Stimulated activated CD4-positive, alpha-beta T cell treated with anti-CD3 and anti-CD28 coated beads, TNF-alpha, amount 100 ng/mL, for 1 hour (primary cell): ENCODE results near the gene HMCN2.

Source experiments
- DNase-seq, 3 donors: peaks; one replicate each; pipeline ENCODE4 v3.0.0-alpha.2; 2020; ENCODE audit warnings: low read depth in 3 of 3, low spot score in 1 of 3

The HMCN2 gene

GRCh38 chr9:130407916-130408663, 142.5 kb downstream of the HMCN2 start:
- no peak for DNase-seq

GRCh38 chr9:130408669-130409068, 143.1 kb downstream of the HMCN2 start:
- DNase-seq = no peak

GRCh38 chr9:130409246-130409645, 143.7 kb downstream of the HMCN2 start:
- DNase-seq = no peak

- no peak for DNase-seq
These were observed 144.9 kb downstream of the HMCN2 start for GRCh38 chr9:130410443-130410842.

GRCh38 chr9:130411566-130411915, 146.0 kb downstream of the HMCN2 start:
- DNase-seq = no peak

GRCh38 chr9:130414081-130414731, 148.6 kb downstream of the HMCN2 start:
- no peak for DNase-seq

- DNase-seq = no peak
These were observed 149.6 kb downstream of the HMCN2 start for GRCh38 chr9:130414910-130415746.

GRCh38 chr9:130417602-130418001, 152.0 kb downstream of the HMCN2 start:
- DNase-seq = no peak

GRCh38 chr9:130418776-130419175, 153.2 kb downstream of the HMCN2 start:
- no peak for DNase-seq

- DNase-seq = no peak
These were observed 154.0 kb downstream of the HMCN2 start for GRCh38 chr9:130419521-130420035.

GRCh38 chr9:130421154-130421801, 155.7 kb downstream of the HMCN2 start:
- DNase-seq = no peak

- DNase-seq = no peak
These were observed 156.3 kb downstream of the HMCN2 start for GRCh38 chr9:130421802-130422276.

- no peak for DNase-seq
These were observed 157.0 kb downstream of the HMCN2 start for GRCh38 chr9:130422546-130422945.

- no peak for DNase-seq
These were observed 157.7 kb downstream of the HMCN2 start for GRCh38 chr9:130423272-130423671.

- no peak for DNase-seq
These were observed 159.3 kb downstream of the HMCN2 start for GRCh38 chr9:130424595-130425454.

- DNase-seq = no peak
These were observed 160.3 kb downstream of the HMCN2 start for GRCh38 chr9:130425741-130426466.

- no peak for DNase-seq
These were observed 160.9 kb downstream of the HMCN2 start for GRCh38 chr9:130426467-130426773.

- no peak for DNase-seq
These were observed 161.3 kb downstream of the HMCN2 start for GRCh38 chr9:130426883-130427282.

GRCh38 chr9:130427326-130427725, 161.8 kb downstream of the HMCN2 start:
- DNase-seq = no peak
